ENCODE data around the gene EEFSEC.

The EEFSEC gene

GRCh38 chr3:128455116-128455515 lies 301.8 kb downstream of the EEFSEC start:
- no peak overlapping the region for H3K27ac ChIP-seq (ENCODE audit: low read length)
- no peaks in the 10 kb centered on the region for H3K36me3 ChIP-seq (ENCODE audit: control insufficient read depth in 1 of 2, insufficient read depth in 2 of 2, low read length in 2 of 2)
- no peak overlapping the region for H3K4me3 ChIP-seq (ENCODE audit: low read depth in 1 of 2, low read length in 2 of 2)
- no peaks in the 10 kb centered on the region for H3K27me3 ChIP-seq (ENCODE audit: low read depth, low read length)
- no peaks in the 10 kb centered on the region for H3K9me3 ChIP-seq (ENCODE audit: control insufficient read depth in 1 of 2, low read length in 2 of 2)
- H3K4me1 ChIP-seq (ENCODE audit: control insufficient read depth in 1 of 2, insufficient read depth in 2 of 2, low read length in 2 of 2), result no peaks in the 10 kb centered on the region

GRCh38 chr3:128455786-128456748 lies 302.8 kb downstream of the EEFSEC start:
- H3K4me3 ChIP-seq (ENCODE audit: low read depth in 1 of 2, low read length in 2 of 2), result no peak overlapping the region
- H3K27me3 ChIP-seq (ENCODE audit: low read depth, low read length), result no peaks in the 10 kb centered on the region
- no peaks in the 10 kb centered on the region for H3K4me1 ChIP-seq (ENCODE audit: control insufficient read depth in 1 of 2, insufficient read depth in 2 of 2, low read length in 2 of 2)
- no peak overlapping the region for H3K27ac ChIP-seq (ENCODE audit: low read length)
- H3K36me3 ChIP-seq (ENCODE audit: control insufficient read depth in 1 of 2, insufficient read depth in 2 of 2, low read length in 2 of 2), result no peaks in the 10 kb centered on the region
- no peaks in the 10 kb centered on the region for H3K9me3 ChIP-seq (ENCODE audit: control insufficient read depth in 1 of 2, low read length in 2 of 2)

GRCh38 chr3:128456776-128457715 lies 303.8 kb downstream of the EEFSEC start:
- H3K9me3 ChIP-seq (ENCODE audit: control insufficient read depth in 1 of 2, low read length in 2 of 2), result no peaks in the 10 kb centered on the region
- H3K36me3 ChIP-seq (ENCODE audit: control insufficient read depth in 1 of 2, insufficient read depth in 2 of 2, low read length in 2 of 2), result no peaks in the 10 kb centered on the region
- no peaks in the 10 kb centered on the region for H3K4me1 ChIP-seq (ENCODE audit: control insufficient read depth in 1 of 2, insufficient read depth in 2 of 2, low read length in 2 of 2)
- H3K4me3 ChIP-seq (ENCODE audit: low read depth in 1 of 2, low read length in 2 of 2), result no peak overlapping the region
- H3K27ac ChIP-seq (ENCODE audit: low read length), result no peak overlapping the region
- H3K27me3 ChIP-seq (ENCODE audit: low read depth, low read length), result no peaks in the 10 kb centered on the region

- Histone ChIP-seq H3K27ac (ENCODE audit: low read length) (no peak overlapping the region), H3K4me3 (ENCODE audit: low read depth in 1 of 2, low read length in 2 of 2) (no peak overlapping the region)
Observed at GRCh38 chr3:128457937-128458336, 304.7 kb downstream of the EEFSEC start.

More at GRCh38 chr3:128457937-128458336, 304.7 kb downstream of the EEFSEC start:
- no peaks in the 10 kb centered on the region for H3K9me3 ChIP-seq (ENCODE audit: control insufficient read depth in 1 of 2, low read length in 2 of 2)
- H3K4me1 ChIP-seq (ENCODE audit: control insufficient read depth in 1 of 2, insufficient read depth in 2 of 2, low read length in 2 of 2), result no peaks in the 10 kb centered on the region
- H3K27me3 ChIP-seq (ENCODE audit: low read depth, low read length), result no peaks in the 10 kb centered on the region
- no peaks in the 10 kb centered on the region for H3K36me3 ChIP-seq (ENCODE audit: control insufficient read depth in 1 of 2, insufficient read depth in 2 of 2, low read length in 2 of 2)
